Epithelial cell of prostate (primary cell): ENCODE data around the gene MOB3C.

Experiments
- DNase-seq: peaks from one replicate; pipeline ENCODE4 v3.0.0-alpha.2; 2011; ENCODE audit warnings: low read depth, low spot score
- H3K27ac ChIP-seq: fragments of 450-650 bp; 2 replicates; pipeline ENCODE4 v1.5.1; 2017; ENCODE audit warnings: mild to moderate bottlenecking

Gene MOB3C

GRCh38 chr1:46639547-46639946 is 22.9 kb upstream of the MOB3C start:
- no peak for DNase-seq
- peak overlapping the region; percentile 12 for H3K27ac ChIP-seq

GRCh38 chr1:46638921-46639320 is 22.3 kb upstream of the MOB3C start:
- no peak overlapping the region for H3K27ac ChIP-seq
- DNase-seq = no peak

GRCh38 chr1:46637444-46638083 is 21.0 kb upstream of the MOB3C start:
- DNase-seq = no peak
- no peak overlapping the region for H3K27ac ChIP-seq

- no peak overlapping the region for H3K27ac ChIP-seq
- DNase-seq = no peak
These were observed 18.6 kb upstream of the MOB3C start for GRCh38 chr1:46635205-46635604.

GRCh38 chr1:46630719-46631118 is 14.1 kb upstream of the MOB3C start:
- no peak for DNase-seq
- no peak overlapping the region for H3K27ac ChIP-seq

- no peak for DNase-seq
- no peak overlapping the region for H3K27ac ChIP-seq
These were observed 7.4 kb upstream of the MOB3C start for GRCh38 chr1:46623743-46624644.

GRCh38 chr1:46622344-46622743 is 5.7 kb upstream of the MOB3C start:
- DNase-seq = no peak
- H3K27ac ChIP-seq = peak overlapping the region; percentile 32

GRCh38 chr1:46621930-46622329 is 5.3 kb upstream of the MOB3C start:
- DNase-seq = no peak
- H3K27ac ChIP-seq = peak overlapping the region; percentile 32

GRCh38 chr1:46619656-46620258 is 3.1 kb upstream of the MOB3C start:
- DNase-seq = no peak
- H3K27ac ChIP-seq = no peak overlapping the region

GRCh38 chr1:46618754-46619415 is 2.3 kb upstream of the MOB3C start:
- no peak overlapping the region for H3K27ac ChIP-seq
- no peak for DNase-seq

GRCh38 chr1:46617833-46618232 is 1.2 kb upstream of the MOB3C start:
- DNase-seq = no peak
- H3K27ac ChIP-seq = no peak overlapping the region

- peak overlapping the region; percentile 91 for H3K27ac ChIP-seq
These were observed 643 bp upstream of the MOB3C start for GRCh38 chr1:46617108-46617800.

GRCh38 chr1:46615735-46616134 is 876 bp downstream of the MOB3C start:
- no peak for DNase-seq
- H3K27ac ChIP-seq = peak overlapping the region; percentile 91

More at GRCh38 chr1:46617108-46617800, 643 bp upstream of the MOB3C start:
- no peak for DNase-seq

GRCh38 chr1:46615088-46615487 is 1.5 kb downstream of the MOB3C start:
- peak overlapping the region; percentile 91 for H3K27ac ChIP-seq
- DNase-seq = no peak

GRCh38 chr1:46614604-46614984 is 2.0 kb downstream of the MOB3C start:
- DNase-seq = no peak
- H3K27ac ChIP-seq = peak overlapping the region; percentile 91

GRCh38 chr1:46613661-46614603 is 2.7 kb downstream of the MOB3C start:
- H3K27ac ChIP-seq = peak overlapping the region; percentile 91
- no peak for DNase-seq

- DNase-seq = no peak
- peak overlapping the region; percentile 91 for H3K27ac ChIP-seq
These were observed 3.5 kb downstream of the MOB3C start for GRCh38 chr1:46612937-46613660.

GRCh38 chr1:46611691-46612221 is 4.9 kb downstream of the MOB3C start:
- DNase-seq = peak; percentile 95
- peak overlapping the region; percentile 91 for H3K27ac ChIP-seq
